MM.1S (cell line): Measurements from ENCODE around the gene DNAH5.

Source experiments
- CTCF ChIP-seq: fragments of 300-600 bp; sonication (generic); IDR thresholded peaks from 2 replicates; pipeline ENCODE4 v1.5.1; 2016; ENCODE audit warnings: antibody characterized with exemption, low read length, mixed read lengths
- EZH2 ChIP-seq: fragments of 300-600 bp; sonication (generic); optimal IDR thresholded peaks from 2 replicates; pipeline ENCODE3; 2017; ENCODE audit warnings: low read depth, mild to moderate bottlenecking, antibody characterized with exemption, low read length, mixed read lengths

- TF ChIP-seq EZH2 (no peak), CTCF (no peak)
These were observed 208.8 kb downstream of the DNAH5 start for GRCh38 chr5:13735691-13736090.
